AG09319 (cell line): ENCODE results near the gene PCDH7.

ENCODE experiments used
- DNase-seq: peaks from one replicate; pipeline ENCODE4 v3.0.0-alpha.2; 2010; ENCODE audit warnings: low read depth; ENCODE audit errors: extremely low read depth
- TF ChIP-seq, protein P1 (sequence below): IDR thresholded peaks from 2 replicates; pipeline ENCODE4 v1.5.1; 2011; ENCODE audit warnings: low read depth, mild to moderate bottlenecking, inconsistent platforms, low read length, moderate library complexity

Gene PCDH7, protein sequence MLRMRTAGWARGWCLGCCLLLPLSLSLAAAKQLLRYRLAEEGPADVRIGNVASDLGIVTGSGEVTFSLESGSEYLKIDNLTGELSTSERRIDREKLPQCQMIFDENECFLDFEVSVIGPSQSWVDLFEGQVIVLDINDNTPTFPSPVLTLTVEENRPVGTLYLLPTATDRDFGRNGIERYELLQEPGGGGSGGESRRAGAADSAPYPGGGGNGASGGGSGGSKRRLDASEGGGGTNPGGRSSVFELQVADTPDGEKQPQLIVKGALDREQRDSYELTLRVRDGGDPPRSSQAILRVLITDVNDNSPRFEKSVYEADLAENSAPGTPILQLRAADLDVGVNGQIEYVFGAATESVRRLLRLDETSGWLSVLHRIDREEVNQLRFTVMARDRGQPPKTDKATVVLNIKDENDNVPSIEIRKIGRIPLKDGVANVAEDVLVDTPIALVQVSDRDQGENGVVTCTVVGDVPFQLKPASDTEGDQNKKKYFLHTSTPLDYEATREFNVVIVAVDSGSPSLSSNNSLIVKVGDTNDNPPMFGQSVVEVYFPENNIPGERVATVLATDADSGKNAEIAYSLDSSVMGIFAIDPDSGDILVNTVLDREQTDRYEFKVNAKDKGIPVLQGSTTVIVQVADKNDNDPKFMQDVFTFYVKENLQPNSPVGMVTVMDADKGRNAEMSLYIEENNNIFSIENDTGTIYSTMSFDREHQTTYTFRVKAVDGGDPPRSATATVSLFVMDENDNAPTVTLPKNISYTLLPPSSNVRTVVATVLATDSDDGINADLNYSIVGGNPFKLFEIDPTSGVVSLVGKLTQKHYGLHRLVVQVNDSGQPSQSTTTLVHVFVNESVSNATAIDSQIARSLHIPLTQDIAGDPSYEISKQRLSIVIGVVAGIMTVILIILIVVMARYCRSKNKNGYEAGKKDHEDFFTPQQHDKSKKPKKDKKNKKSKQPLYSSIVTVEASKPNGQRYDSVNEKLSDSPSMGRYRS (N-terminal part only)

DNA sequence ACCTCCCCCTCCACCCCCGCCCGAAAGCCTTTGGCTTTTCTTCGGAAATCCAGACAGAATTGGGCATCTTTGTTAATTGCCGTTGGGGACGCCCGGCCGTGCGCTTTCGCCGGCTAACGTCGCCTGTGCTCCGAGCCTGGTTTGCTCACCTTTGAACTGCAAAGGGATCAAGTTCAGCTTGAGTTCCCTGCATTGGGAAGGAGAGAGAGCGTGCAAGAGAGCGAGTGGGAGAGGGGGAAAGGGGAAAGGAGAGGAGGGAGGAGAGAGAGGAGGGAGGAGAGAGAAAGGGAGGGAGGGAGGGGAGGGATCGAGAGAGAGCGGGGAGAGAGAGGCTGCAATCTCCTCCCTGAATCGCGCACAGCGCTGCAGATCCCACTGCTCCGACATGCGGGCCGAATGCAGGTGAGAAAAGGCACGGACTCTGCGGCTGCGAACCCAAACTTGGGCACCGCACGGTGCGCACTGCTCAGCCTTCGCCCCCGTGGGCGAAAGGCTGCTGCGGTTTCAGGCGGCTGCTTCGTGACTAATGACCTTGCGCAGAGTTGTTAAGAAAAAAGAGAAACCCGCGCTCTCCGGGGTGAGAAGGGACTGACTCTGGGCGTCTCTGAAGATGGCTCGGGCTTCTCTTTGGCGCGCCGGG lies at the start of gene PCDH7:
Gene PCDH7 (plus strand): TSS at position 349 of the 640 bp plus-strand sequence. CDS start 1,054 bp downstream, outside the sequence.
- TF ChIP-seq, protein P1, sequence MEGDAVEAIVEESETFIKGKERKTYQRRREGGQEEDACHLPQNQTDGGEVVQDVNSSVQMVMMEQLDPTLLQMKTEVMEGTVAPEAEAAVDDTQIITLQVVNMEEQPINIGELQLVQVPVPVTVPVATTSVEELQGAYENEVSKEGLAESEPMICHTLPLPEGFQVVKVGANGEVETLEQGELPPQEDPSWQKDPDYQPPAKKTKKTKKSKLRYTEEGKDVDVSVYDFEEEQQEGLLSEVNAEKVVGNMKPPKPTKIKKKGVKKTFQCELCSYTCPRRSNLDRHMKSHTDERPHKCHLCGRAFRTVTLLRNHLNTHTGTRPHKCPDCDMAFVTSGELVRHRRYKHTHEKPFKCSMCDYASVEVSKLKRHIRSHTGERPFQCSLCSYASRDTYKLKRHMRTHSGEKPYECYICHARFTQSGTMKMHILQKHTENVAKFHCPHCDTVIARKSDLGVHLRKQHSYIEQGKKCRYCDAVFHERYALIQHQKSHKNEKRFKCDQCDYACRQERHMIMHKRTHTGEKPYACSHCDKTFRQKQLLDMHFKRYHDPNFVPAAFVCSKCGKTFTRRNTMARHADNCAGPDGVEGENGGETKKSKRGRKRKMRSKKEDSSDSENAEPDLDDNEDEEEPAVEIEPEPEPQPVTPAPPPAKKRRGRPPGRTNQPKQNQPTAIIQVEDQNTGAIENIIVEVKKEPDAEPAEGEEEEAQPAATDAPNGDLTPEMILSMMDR = no peak
- DNase-seq = no peak

DNA sequence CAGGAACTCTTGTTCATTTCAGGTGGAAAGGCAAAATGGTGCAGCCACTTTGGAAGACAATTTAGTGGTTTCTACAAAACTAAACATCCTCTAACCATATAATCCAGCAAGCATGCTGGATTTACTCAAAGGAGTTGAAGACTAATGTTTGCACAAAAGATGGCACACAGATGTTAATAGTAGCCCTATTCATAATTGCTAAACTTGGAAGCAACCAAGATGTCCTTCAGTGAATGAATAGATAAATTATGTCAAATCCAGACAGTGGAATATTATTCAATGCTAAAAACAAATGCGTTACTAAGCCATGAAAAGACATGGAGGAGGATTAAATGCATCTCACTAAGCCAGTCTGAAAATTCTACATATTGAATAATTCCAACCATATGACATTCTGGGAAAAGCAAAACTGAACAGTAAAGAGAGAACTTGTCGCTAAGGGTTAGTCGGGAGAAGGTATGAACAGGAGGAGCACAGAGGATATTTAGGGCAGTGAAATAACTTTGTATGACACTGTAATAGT lies 48.2 kb upstream of the PCDH7 start:
- TF ChIP-seq, protein P1 = no peak

DNA sequence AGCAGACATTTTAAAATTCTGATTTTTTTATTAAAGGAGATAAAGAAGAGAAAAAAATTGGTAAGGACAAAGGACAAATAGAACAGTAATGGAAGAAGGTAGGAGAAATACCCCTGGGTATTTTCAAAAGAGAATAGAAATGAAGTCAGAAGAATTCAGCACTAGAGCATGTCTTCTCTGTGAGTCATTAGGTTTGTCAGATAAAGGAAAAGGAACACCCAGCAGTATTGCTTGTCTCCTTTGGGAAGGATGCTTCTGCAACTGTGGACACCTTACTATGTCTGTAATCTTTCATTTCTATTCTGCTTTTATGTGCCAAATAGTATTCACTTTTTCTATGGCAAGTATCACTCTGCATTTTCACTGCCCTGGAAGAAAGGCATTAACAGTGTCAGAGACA lies 24.0 kb upstream of the PCDH7 start:
- no peak for DNase-seq
- TF ChIP-seq, protein P1 = no peak

More for the DNA sequence above, 48.2 kb upstream of the PCDH7 start:
- no peak for DNase-seq

DNA sequence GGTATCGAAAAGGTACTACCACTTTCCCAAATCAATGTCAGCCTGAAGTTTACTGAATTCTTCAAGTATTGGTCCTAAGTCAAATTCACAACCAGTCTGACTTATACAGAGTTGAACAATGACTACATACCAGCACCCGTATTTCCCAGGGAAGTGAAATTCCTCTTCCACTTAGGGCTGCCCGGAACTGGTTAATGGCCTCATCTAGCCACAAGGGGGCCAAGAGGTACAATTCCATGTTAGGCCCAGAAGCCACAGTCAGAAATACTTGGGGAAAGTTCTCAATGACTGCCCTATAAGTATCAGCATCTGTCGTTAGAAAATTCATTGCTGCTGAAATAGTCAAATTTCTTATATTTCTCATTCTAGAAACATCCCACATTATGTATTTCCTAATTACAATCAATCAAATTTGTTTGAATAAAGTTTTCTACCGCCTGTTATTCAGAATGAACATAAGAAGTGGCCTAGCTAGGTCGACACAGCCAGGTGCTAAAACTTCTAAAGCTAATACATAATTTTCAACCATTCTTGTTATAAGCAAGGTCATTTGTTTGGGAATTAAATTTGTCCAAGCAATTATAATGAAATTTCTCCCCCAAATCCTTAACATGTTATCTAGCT lies 5.6 kb upstream of the PCDH7 start:
- DNase-seq = no peak
- TF ChIP-seq, protein P1 = peak; percentile 84

DNA sequence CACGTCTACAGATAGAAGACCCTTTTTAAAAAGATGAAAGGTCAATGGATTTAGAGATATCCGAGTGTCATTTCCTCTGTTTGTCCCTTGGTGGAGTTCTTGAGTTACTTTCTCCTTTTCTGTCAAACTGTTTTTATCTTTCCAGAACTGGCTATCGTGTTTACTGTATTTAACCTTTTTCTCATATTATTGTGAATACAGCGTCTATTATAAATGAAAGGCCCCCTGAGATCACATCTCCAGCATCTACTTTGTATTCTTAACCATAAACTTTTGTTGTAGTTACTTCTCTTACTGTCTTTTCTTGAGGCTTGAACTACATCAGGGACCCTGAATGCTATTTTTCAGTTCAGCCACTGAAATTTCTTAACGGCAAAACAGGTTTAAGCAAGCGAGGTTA lies 4.0 kb upstream of the PCDH7 start:
- DNase-seq = no peak
- TF ChIP-seq, protein P1 = peak; percentile 50

DNA sequence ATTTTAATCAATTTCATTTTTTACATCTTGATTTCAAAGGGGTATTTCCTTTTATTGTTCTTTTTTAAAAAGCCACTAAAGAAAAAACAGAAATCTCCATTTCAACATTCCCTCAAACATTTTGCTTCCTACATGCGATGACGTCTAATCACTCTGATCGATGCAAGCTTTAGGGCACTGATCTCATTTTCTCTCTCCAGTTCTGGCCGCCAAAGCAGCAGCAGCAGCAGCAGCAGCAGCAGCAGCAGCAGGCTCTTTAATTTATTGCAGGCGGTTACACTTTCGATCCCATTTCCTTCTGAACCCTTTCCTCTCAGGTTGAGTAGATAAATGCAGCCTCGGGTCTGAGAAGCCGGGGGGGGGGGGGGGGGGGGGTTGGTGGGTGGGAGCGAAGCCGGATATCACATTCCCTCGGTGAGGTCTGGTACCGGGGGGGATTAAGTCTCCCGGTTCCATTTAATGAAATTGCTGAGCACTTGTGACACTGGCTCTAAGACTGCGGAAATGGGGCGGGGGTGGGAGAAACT lies 3.4 kb upstream of the PCDH7 start:
- TF ChIP-seq, protein P1 = no peak
- no peak for DNase-seq
